ENCODE measurements around the gene PHIP.
"Not testable (repeated sequence)": the region's sequence is repeated elsewhere in the genome, so short reads cannot be mapped to it uniquely, and the experiment has no call there.

Gene PHIP

GRCh38 chr6:79078075-79078969, at the start of gene PHIP:
Gene PHIP (minus strand): TSS chr6:79078254. CDS start chr6:79078068, 186 bp downstream.
- peak; percentile 96 for DNase-seq

GRCh38 chr6:79127660-79128059, 49.6 kb upstream of the PHIP start:
- DNase-seq, result no peak

GRCh38 chr6:79119217-79119616, 41.2 kb upstream of the PHIP start:
- DNase-seq, result no peak

- no peak for DNase-seq
Measured at GRCh38 chr6:79117752-79118151, 39.7 kb upstream of the PHIP start.

- DNase-seq, result no peak
Measured at GRCh38 chr6:79115553-79116182, 37.6 kb upstream of the PHIP start.

- no peak for DNase-seq
Measured at GRCh38 chr6:79111549-79111948, 33.5 kb upstream of the PHIP start.

- no peak for DNase-seq
Measured at GRCh38 chr6:79101164-79101563, 23.1 kb upstream of the PHIP start.

GRCh38 chr6:79100304-79100703, 22.2 kb upstream of the PHIP start:
- no peak for DNase-seq

- no peak for DNase-seq
Measured at GRCh38 chr6:79094938-79095337, 16.9 kb upstream of the PHIP start.

GRCh38 chr6:79091801-79092200, 13.7 kb upstream of the PHIP start:
- DNase-seq, result not testable (repeated sequence)

GRCh38 chr6:79089552-79090404, 11.7 kb upstream of the PHIP start:
- DNase-seq, result no peak

- DNase-seq, result no peak
Measured at GRCh38 chr6:79084693-79085092, 6.6 kb upstream of the PHIP start.

GRCh38 chr6:79082304-79082703, 4.2 kb upstream of the PHIP start:
- no peak for DNase-seq

GRCh38 chr6:79081663-79082062, 3.6 kb upstream of the PHIP start:
- DNase-seq, result no peak

- no peak for DNase-seq
Measured at GRCh38 chr6:79079561-79080041, 1.5 kb upstream of the PHIP start.

- no peak for DNase-seq
Measured at GRCh38 chr6:79077715-79078074, 359 bp downstream of the PHIP start.

- peak; percentile 95 for DNase-seq
Measured at GRCh38 chr6:79076782-79077641, 1.0 kb downstream of the PHIP start.

GRCh38 chr6:79076160-79076559, 1.9 kb downstream of the PHIP start:
- DNase-seq, result no peak

GRCh38 chr6:79073888-79074287, 4.2 kb downstream of the PHIP start:
- DNase-seq, result no peak

GRCh38 chr6:79072640-79073181, 5.3 kb downstream of the PHIP start:
- no peak for DNase-seq

- DNase-seq, result no peak
Measured at GRCh38 chr6:79071547-79071946, 6.5 kb downstream of the PHIP start.

All from activated effector memory CD4-positive, alpha-beta T cell treated with anti-CD3 and anti-CD28 coated beads, Interleukin-2, amount 50 U/mL, for 16 hours (primary cell).